Subcutaneous adipose tissue (tissue), 4 donors: Measurements from ENCODE around the gene LTA4H. TPM values are rescaled to one million over a fixed set of nuclear protein-coding genes. Genes with fewer than 3 reads are reported as not detected.

Experiments
- CTCF ChIP-seq: fragments of 450-650 bp; IDR thresholded peaks from one replicate; pipeline ENCODE4 v1.5.1; 2016; ENCODE audit warnings: low read depth, mild to moderate bottlenecking, control low read depth, antibody characterized with exemption, moderate library complexity
- total RNA-seq, 4 donors: library from RNA; depleted of rRNA; stranded (reverse); fragments of >200 nt; gene quantifications; one replicate each; pipeline ENCODE4 v1.1.0, GENCODE V29; 2016

The LTA4H gene
- total RNA-seq, 4 donors from 2014 or later: 43.3 to 156 (median 57.0) TPM

- no peak for TF ChIP-seq CTCF
Measured at GRCh38 chr12:95976416-95976832, 59.0 kb downstream of the LTA4H start.

GRCh38 chr12:95975491-95975890, 59.9 kb downstream of the LTA4H start:
- TF ChIP-seq CTCF: no peak

- TF ChIP-seq CTCF: no peak
Measured at GRCh38 chr12:95974358-95974757, 61.0 kb downstream of the LTA4H start.

GRCh38 chr12:95972832-95973456, 62.4 kb downstream of the LTA4H start:
- no peak for TF ChIP-seq CTCF

GRCh38 chr12:95970905-95971304, 64.5 kb downstream of the LTA4H start:
- TF ChIP-seq CTCF: no peak

- no peak for TF ChIP-seq CTCF
Measured at GRCh38 chr12:95967301-95967700, 68.1 kb downstream of the LTA4H start.

- no peak for TF ChIP-seq CTCF
Measured at GRCh38 chr12:95966287-95966870, 69.0 kb downstream of the LTA4H start.
